G401 (cell line): ENCODE measurements around the gene ACAP3. TPM values are rescaled to one million over a fixed set of nuclear protein-coding genes. Genes with fewer than 3 reads are reported as not detected.

Source experiments
- DNase-seq: peaks from one replicate; pipeline ENCODE4 v3.0.0-alpha.2; 2015; ENCODE audit warnings: low spot score
- in situ Hi-C: cut with HindIII; loops from 2 replicates; pipeline ENCODE4 v1.10.0; 2016; ENCODE audit warnings: low sequenced_read_pairs, mixed read lengths
- total RNA-seq: library from RNA; depleted of rRNA; stranded (reverse); fragments of >200 nt; shearing (Covaris generic); gene quantifications from 2 replicates; pipeline ENCODE4 v1.2.3, GENCODE V29; 2014

Gene ACAP3
- total RNA-seq, 1 experiment from 2014 or later, result 33.8 TPM

DNA sequence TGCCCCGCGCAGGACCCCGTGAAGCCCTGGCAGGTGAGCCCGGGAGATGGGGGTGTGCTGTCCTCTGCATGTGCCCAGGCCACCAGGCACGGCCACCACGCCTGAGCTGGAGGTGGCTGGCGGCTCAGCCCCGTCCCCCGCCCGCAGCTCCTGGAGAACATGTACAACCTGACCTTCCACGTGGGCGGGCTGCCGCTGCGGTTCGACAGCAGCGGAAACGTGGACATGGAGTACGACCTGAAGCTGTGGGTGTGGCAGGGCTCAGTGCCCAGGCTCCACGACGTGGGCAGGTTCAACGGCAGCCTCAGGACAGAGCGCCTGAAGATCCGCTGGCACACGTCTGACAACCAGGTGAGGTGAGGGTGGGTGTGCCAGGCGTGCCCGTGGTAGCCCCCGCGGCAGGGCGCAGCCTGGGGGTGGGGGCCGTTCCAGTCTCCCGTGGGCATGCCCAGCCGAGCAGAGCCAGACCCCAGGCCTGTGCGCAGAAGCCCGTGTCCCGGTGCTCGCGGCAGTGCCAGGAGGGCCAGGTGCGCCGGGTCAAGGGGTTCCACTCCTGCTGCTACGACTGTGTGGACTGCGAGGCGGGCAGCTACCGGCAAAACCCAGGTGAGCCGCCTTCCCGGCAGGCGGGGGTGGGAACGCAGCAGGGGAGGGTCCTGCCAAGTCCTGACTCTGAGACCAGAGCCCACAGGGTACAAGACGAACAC is 25.2 kb upstream of the ACAP3 start:
- no peak for DNase-seq
- in situ Hi-C loops, result no loop called here

DNA sequence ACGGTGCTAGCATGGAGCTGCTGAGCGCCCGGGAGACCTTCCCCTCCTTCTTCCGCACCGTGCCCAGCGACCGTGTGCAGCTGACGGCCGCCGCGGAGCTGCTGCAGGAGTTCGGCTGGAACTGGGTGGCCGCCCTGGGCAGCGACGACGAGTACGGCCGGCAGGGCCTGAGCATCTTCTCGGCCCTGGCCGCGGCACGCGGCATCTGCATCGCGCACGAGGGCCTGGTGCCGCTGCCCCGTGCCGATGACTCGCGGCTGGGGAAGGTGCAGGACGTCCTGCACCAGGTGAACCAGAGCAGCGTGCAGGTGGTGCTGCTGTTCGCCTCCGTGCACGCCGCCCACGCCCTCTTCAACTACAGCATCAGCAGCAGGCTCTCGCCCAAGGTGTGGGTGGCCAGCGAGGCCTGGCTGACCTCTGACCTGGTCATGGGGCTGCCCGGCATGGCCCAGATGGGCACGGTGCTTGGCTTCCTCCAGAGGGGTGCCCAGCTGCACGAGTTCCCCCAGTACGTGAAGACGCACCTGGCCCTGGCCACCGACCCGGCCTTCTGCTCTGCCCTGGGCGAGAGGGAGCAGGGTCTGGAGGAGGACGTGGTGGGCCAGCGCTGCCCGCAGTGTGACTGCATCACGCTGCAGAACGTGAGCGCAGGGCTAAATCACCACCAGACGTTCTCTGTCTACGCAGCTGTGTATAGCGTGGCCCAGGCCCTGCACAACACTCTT is 24.5 kb upstream of the ACAP3 start:
- no peak for DNase-seq
- in situ Hi-C loops, result no loop called here

DNA sequence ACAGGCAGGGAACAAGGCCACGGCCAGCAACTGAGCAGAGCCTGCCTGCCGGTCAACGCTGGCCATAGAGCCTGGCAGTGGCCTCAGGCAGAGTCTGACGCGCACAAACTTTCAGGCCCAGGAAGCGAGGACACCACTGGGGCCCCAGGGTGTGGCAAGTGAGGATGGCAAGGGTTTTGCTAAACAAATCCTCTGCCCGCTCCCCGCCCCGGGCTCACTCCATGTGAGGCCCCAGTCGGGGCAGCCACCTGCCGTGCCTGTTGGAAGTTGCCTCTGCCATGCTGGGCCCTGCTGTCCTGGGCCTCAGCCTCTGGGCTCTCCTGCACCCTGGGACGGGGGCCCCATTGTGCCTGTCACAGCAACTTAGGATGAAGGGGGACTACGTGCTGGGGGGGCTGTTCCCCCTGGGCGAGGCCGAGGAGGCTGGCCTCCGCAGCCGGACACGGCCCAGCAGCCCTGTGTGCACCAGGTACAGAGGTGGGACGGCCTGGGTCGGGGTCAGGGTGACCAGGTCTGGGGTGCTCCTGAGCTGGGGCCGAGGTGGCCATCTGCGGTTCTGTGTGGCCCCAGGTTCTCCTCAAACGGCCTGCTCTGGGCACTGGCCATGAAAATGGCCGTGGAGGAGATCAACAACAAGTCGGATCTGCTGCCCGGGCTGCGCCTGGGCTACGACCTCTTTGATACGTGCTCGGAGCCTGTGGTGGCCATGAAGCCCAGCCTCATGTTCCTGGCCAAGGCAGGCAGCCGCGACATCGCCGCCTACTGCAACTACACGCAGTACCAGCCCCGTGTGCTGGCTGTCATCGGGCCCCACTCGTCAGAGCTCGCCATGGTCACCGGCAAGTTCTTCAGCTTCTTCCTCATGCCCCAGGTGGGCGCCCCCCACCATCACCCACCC is 23.6 kb upstream of the ACAP3 start, which contains the start of gene TAS1R3:
TSS of gene TAS1R3 (plus strand) at position 213 of the 898 bp plus-strand sequence. CDS start at position 279, 66 bp downstream.
- DNase-seq, result no peak
- in situ Hi-C loops, result no loop called here

DNA sequence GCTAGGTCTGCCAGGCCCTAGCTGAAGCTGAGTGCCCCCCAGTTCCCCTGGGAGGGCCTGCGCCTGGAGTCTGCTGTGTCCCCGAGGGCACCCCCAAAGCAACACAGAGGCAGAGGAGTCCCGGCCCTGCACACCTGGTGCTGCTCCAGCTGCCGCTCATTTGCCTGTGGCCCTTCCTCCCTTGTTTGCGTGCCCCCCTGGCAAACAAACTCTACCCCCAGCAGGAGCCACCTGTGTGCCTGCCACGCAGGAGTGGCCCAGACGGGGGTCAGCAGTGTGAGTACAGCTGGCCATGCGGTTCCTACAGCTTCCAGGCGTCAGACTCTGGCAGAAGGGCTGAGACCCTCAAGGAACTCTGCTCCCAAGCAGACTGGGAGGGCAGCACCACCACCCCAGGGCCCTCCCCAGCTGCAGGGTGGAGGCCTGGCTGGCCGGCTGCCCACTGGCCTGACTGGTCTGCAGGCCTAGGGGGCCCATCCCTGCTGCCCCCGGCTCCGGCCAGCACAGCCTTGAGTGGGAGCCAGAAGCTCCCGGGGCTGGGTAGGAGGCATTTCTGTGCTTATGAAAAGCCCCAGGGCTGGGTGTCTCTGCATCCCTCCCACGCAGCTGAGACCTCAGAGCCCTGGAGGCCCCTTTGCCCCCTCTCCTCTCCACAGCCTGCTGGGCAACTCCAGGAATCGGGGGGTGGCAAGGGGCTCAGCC is 22.8 kb upstream of the ACAP3 start:
- in situ Hi-C loops, result no loop called here
- DNase-seq, result no peak

DNA sequence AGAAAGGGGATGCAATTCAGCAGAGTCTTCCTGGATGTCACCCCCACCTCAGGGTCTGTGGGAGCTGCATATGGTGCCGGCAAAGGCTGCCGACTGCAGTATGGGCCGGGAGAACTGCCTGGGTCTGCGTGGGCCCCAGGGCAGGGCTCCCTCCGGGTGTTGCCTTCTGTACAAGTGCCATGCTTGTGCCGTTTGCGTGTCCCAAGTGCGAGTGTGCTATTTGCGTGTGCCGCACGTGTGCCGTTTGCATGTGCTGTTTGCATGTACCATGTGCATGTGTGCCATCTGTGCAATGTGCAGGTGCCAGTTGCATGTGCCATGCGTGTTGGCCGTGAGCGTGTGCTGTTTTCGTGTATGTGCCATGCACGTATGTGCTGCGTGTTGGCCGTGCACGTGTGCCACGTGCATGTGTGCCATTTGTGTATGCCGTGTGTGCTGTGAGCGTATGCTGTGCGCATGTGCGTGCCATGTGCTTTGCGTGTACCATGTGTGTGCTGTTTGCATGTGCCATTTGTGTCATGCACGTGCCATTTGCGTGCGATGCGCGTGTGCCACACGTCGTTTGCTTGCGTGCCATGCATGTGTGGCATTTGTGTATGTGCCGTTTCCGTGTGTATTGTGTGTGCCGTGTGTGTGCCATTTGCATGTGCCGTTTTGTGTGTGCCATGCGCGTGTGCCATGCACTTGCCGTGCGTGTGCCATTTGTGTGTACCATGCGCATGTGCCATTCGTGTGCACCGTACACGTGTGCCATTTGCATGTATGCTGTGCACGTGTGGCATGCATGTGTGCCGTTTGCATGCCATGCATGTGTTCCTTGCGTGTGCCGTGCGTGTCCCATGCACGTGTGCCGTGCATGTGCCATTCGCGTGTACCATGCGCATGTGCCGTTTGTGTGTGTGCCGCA is 21.8 kb upstream of the ACAP3 start:
- in situ Hi-C loops, result no loop called here
- no peak for DNase-seq

DNA sequence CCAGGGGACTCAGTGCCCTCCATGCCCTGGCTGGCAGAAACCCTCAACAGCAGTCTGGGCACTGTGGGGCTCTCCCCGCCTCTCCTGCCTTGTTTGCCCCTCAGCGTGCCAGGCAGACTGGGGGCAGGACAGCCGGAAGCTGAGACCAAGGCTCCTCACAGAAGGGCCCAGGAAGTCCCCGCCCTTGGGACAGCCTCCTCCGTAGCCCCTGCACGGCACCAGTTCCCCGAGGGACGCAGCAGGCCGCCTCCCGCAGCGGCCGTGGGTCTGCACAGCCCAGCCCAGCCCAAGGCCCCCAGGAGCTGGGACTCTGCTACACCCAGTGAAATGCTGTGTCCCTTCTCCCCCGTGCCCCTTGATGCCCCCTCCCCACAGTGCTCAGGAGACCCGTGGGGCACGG is 20.5 kb upstream of the ACAP3 start:
- in situ Hi-C loops, result no loop called here
- no peak for DNase-seq

DNA sequence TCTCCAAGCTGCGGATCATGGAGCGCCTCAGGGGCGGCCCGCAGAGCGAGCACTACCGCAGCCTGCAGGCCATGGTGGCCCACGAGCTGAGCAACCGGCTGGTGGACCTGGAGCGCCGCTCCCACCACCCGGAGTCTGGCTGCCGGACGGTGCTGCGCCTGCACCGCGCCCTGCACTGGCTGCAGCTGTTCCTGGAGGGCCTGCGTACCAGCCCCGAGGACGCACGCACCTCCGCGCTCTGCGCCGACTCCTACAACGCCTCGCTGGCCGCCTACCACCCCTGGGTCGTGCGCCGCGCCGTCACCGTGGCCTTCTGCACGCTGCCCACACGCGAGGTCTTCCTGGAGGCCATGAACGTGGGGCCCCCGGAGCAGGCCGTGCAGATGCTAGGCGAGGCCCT is 19.6 kb upstream of the ACAP3 start:
- in situ Hi-C loops, result no loop called here
- no peak for DNase-seq

DNA sequence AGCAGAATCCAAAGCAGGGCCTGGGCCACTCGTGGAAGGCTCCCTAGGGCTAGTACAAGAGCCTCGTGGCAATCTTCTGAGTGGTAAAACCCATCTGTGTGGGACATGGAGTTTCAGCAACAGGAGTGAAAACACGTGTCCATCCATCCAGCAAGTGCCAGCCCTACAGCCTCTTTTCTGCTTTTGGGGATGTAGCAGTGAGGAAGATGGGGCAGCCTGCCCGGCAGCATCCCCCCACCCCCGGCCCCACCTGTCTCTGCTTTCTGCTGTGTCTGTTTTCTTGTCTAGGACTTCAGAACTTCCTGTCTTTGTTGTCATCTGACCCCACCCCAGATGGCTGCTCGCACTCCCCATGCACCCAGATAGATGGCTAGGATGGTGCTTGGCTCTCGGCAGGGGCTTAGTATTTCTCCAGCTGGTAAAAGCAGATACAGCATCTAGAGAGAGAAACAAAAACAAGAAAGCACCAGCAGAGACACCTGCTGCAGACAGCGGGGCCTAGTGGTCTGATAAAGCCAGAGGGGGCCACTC is 18.4 kb upstream of the ACAP3 start:
- in situ Hi-C loops, result no loop called here
- DNase-seq, result no peak

DNA sequence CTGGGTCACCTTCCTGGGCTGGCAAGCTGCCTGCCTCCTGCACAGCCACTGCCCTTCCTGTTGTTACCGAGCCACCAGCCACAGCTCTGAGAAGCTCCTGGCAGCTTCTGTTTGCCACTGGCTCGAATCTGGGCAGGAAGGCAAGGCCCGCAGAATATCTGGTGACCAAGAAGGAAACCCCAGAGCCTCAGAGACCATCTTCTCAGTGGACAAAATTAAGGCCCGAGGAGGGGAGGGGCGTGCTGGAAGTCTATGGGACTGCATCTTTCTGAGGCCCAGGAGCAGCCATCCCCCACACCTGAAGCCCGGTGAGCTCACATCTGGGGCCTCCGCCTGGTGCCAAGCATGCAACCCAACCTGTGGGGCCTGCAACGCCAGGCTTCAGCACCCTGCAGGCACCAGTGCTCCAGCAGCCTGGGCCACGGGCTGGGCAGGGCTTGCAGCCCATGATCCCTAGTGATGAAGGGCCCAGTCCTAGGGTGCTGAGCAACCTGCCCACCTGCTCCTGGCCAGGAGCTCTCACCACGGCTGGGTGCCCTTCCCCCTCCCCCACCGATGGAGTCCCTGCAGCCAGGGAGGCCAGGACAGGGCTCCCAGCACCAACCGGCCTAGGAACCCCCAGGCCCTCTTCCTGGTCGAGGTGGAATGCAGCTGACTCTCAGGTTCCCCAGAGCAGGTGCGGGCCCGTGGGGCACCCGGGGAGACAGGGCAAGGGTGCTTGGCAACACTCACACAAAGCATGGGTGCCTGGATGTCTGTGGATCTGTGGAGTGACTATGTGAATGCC is 17.8 kb upstream of the ACAP3 start:
- DNase-seq, result no peak
- in situ Hi-C loops, result no loop called here

DNA sequence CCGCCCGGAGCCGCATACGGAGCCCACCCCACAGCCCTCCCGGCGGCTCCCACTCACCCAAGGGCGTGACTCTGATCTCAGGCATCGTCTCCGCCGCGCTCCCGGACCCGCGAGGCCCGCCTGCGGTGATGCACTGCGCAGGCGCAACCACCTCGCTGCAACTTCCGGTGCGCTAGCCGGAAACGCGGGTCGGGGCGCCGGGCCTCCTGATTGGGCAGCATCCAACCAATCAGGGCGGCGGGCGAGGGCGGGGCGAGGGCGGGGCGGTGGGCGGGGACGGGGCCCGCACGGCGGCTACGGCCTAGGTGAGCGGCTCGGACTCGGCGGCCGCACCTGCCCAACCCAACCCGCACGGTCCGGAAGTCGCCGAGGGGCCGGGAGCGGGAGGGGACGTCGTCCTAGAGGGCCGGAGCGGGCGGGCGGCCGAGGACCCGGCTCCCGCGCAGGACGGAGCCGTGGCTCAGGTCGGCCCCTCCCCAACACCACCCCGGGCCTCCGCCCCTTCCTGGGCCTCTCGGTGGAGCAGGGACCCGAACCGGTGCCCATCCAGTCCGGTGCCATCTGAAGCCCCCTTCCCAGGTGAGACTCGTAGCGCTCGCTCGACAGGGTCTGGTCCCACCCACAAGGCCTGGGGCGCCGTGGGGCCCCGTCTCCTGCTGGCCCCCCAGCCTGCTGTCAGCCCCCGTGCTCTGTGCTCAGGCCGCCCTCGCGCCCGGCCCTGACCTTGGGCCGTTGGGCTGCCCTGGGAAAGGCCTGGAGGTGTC is 17.0 kb upstream of the ACAP3 start, which contains the start of the genes CPTP and INTS11:
TSS of gene CPTP (plus strand) at position 279 of the 764 bp plus-strand sequence. CDS start 2,109 bp downstream, outside the sequence.
TSS of gene INTS11 (minus strand) at position 137 of the 764 bp plus-strand sequence. CDS start at position 85, 52 bp downstream.
- peak; percentile 86 for DNase-seq
- in situ Hi-C loops, result no loop called here

DNA sequence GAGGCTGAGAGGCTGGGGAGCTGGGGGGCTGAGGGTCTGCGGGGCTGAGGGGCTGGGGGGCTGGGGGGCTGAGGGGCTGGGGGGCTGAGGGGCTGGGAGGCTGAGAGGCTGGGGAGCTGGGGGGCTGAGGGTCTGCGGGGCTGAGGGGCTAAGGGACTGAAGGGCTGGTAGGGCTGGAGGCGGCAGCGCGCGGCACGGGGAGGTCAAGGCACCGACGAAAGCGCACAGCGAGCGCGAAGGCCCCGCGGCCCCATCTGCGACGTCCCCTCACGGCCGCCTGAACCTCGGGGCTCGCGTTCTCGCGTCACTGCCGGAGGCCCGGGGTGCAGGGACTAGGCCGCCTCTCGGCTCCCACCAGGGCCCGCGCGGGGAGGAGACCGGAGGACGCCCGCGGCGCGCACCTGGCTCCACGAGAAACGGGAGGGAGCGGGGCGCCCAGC is 16.4 kb upstream of the ACAP3 start:
- DNase-seq, result no peak
- in situ Hi-C loops, result no loop called here

DNA sequence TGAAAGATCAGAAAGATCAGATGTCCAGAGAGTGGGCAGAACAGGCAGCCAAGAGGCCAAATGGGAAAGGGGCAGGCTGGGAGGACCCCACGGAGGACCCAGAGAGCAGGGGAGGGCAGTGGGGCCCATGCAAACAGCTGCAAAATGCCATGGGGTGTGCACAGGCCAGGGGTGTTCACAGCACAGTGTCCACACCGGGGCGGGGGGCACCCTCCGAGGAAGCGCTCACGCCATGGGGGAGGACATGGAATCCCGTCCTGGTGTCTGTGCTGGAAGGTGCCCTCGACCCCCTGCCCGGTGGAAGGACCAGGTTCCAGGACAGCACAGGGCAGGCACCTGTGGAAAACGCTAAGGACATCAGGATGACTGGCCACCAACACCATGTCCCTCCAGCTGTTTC is 15.2 kb upstream of the ACAP3 start:
- in situ Hi-C loops, result no loop called here

DNA sequence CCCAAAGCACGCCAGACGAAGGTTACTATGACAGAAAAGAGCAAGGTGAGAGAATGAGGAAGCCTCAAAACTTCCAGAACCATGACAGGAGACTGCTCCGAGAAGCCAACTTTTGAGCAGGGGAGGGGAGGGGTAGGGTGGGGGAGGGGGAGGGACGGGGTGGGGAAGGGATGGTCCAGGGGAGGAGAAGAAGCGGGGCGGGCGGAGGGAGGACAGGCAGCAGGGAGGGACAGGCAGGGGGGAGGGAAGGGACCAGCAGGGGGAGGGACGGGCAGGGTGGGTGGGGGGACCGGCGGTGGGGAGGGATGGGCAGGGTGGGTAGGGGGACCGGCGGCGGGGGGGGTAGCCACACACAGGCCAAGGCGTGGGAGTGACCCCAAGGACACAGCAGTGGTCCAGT is 14.7 kb upstream of the ACAP3 start:
- no peak for DNase-seq
- in situ Hi-C loops, result no loop called here

More for the DNA sequence above, 15.2 kb upstream of the ACAP3 start:
- DNase-seq, result no peak

DNA sequence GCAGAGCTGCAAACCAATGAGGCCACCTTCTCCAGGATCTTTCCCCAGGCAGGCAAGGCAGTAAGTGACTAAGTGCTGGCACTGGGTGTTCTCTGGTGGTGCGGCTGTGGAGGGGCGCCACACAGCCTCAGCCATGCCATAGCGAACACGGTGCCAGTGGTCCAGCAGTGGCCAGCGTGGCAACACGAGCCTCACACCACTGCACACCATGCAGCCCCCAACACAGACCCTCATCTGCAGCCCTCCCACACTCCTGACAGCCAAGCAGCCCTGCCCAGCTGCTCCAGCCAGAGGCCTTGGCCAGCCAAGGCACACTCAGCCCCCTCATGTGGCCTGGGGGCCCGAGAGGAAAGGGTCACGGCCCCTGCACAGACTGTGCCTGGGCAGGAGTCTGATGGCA is 13.7 kb upstream of the ACAP3 start:
- in situ Hi-C loops, result no loop called here
- DNase-seq, result no peak

DNA sequence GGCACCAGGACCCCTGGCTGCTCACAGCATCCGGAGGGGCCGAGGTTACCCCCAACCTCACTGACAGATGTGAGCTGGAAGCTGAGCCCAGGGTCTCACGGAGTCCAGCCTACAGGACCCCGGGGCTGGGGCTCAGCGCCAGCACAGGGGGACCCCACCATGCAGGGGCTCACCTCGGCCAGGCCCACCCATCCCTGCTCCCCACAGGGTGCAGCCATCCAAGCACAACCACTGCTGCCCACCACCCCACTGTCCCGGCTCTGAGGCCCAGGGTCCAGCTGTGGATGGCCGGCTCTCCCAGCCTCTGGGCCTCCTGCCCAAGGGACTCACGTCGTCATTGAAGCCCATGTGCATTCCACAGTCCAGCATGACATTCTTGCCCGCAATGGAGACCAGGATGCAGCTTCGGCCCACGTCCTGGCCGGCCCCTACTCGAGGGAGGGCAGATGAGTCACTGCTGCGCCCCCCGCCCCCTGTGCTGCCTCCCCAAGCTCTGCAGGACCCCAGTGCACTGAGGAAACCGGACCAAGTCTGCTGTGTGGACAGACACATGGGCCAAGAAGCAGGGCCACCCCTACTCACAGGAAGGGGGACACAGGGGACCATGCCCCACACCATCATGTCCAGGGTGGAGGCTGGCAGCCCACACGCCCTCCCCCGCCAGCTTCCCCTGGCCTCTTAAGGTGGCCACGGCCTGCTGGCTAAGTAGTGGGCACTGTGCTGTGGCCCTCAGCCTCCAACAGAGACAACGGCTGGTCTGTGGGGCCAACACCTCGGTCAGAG is 13.1 kb upstream of the ACAP3 start:
- in situ Hi-C loops, result no loop called here
- DNase-seq, result no peak

DNA sequence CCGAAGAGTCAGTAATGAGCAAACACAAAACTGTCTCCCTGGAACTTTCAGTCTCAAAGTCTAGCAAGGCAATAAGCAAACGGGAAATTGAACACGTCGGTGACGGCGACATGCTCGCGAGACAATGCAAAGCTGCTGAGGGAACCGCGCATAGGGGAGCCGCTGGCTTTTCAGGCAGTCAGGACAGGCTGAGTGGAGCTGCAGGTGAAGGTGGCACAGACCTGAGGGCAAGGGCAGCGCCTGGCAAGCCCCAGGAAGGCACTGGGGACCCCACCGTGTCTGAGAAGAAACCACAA is 11.9 kb upstream of the ACAP3 start:
- in situ Hi-C loops, result no loop called here
- no peak for DNase-seq
